ENCODE data around the gene SAMD4A.

The SAMD4A gene

GRCh38 chr14:54566410-54567223 lies at the start of gene SAMD4A:
Gene SAMD4A, plus strand, starts transcription at chr14:54567128. Its CDS starts 789 bp downstream, at chr14:54567917.
- DNase-seq (ENCODE audit: low spot score): peak; percentile 84

GRCh38 chr14:54524410-54524809 lies 42.5 kb upstream of the SAMD4A start:
- DNase-seq (ENCODE audit: low spot score): no peak

GRCh38 chr14:54528973-54529372 lies 38.0 kb upstream of the SAMD4A start:
- DNase-seq (ENCODE audit: low spot score): no peak

GRCh38 chr14:54529811-54530210 lies 37.1 kb upstream of the SAMD4A start:
- no peak for DNase-seq (ENCODE audit: low spot score)

- no peak for DNase-seq (ENCODE audit: low spot score)
Observed at GRCh38 chr14:54532111-54533012, 34.6 kb upstream of the SAMD4A start.

- no peak for DNase-seq (ENCODE audit: low spot score)
Observed at GRCh38 chr14:54533100-54533499, 33.8 kb upstream of the SAMD4A start.

- DNase-seq (ENCODE audit: low spot score): no peak
Observed at GRCh38 chr14:54535126-54535525, 31.8 kb upstream of the SAMD4A start.

- no peak for DNase-seq (ENCODE audit: low spot score)
Observed at GRCh38 chr14:54535646-54536045, 31.3 kb upstream of the SAMD4A start.

GRCh38 chr14:54537651-54538050 lies 29.3 kb upstream of the SAMD4A start:
- DNase-seq (ENCODE audit: low spot score): no peak

- DNase-seq (ENCODE audit: low spot score): no peak
Observed at GRCh38 chr14:54538055-54538454, 28.9 kb upstream of the SAMD4A start.

GRCh38 chr14:54547583-54547982 lies 19.3 kb upstream of the SAMD4A start:
- DNase-seq (ENCODE audit: low spot score): no peak

GRCh38 chr14:54548491-54548890 lies 18.4 kb upstream of the SAMD4A start:
- DNase-seq (ENCODE audit: low spot score): no peak

GRCh38 chr14:54549862-54550261 lies 17.1 kb upstream of the SAMD4A start:
- no peak for DNase-seq (ENCODE audit: low spot score)

GRCh38 chr14:54550514-54550913 lies 16.4 kb upstream of the SAMD4A start:
- no peak for DNase-seq (ENCODE audit: low spot score)

GRCh38 chr14:54554401-54554800 lies 12.5 kb upstream of the SAMD4A start:
- DNase-seq (ENCODE audit: low spot score): no peak

GRCh38 chr14:54555651-54556050 lies 11.3 kb upstream of the SAMD4A start:
- no peak for DNase-seq (ENCODE audit: low spot score)

- DNase-seq (ENCODE audit: low spot score): no peak
Observed at GRCh38 chr14:54556535-54556934, 10.4 kb upstream of the SAMD4A start.

- DNase-seq (ENCODE audit: low spot score): no peak
Observed at GRCh38 chr14:54562334-54562733, 4.6 kb upstream of the SAMD4A start.

GRCh38 chr14:54564071-54564867 lies 2.7 kb upstream of the SAMD4A start:
- DNase-seq (ENCODE audit: low spot score): no peak

- DNase-seq (ENCODE audit: low spot score): peak; percentile 80
Observed at GRCh38 chr14:54564868-54565784, 1.8 kb upstream of the SAMD4A start.

- peak; percentile 84 for DNase-seq (ENCODE audit: low spot score)
Observed at GRCh38 chr14:54565785-54566409, 1.0 kb upstream of the SAMD4A start.

Measured in ecto neural progenitor cell (in vitro differentiated cells).